Neuronal stem cell (in vitro differentiated cells): ENCODE data around the gene CACNA1C.

Experiments
- DNase-seq: peaks from one replicate; pipeline ENCODE4 v3.0.0-alpha.2; 2013; ENCODE audit warnings: low spot score
- H2AFZ ChIP-seq: one replicate; pipeline ENCODE4 v1.6.1; 2013; ENCODE audit warnings: mild to moderate bottlenecking, low read length, inconsistent platforms
- H2AK5ac ChIP-seq: 2 replicates; pipeline ENCODE4 v1.6.1; 2013; ENCODE audit warnings: low read depth, mild to moderate bottlenecking, inconsistent platforms, low read length, moderate library complexity, mixed read lengths
- H2BK120ac ChIP-seq: 2 replicates; pipeline ENCODE4 v1.6.1; 2013; ENCODE audit warnings: low read depth, mild to moderate bottlenecking, inconsistent platforms, low read length, moderate library complexity, mixed read lengths
- H2BK12ac ChIP-seq: one replicate; pipeline ENCODE4 v1.6.1; 2013; ENCODE audit warnings: low read length, inconsistent platforms
- H2BK15ac ChIP-seq: 2 replicates; pipeline ENCODE4 v1.6.1; 2013; ENCODE audit warnings: mild to moderate bottlenecking, low read length, inconsistent platforms, mixed read lengths
- H2BK5ac ChIP-seq: one replicate; pipeline ENCODE4 v1.6.1; 2013; ENCODE audit warnings: inconsistent platforms, mild to moderate bottlenecking, low read length, moderate library complexity
- H3K14ac ChIP-seq: one replicate; pipeline ENCODE4 v1.6.1; 2013; ENCODE audit warnings: low read length, inconsistent platforms
- H3K18ac ChIP-seq: 2 replicates; pipeline ENCODE4 v1.6.1; 2013; ENCODE audit warnings: low read length, inconsistent platforms
- H3K23ac ChIP-seq: 2 replicates; pipeline ENCODE4 v1.6.1; 2013; ENCODE audit warnings: low read depth, mild to moderate bottlenecking, mixed read lengths, low read length, inconsistent platforms; ENCODE audit not compliant: poor library complexity
- H3K27ac ChIP-seq: replicated peaks from 3 replicates; pipeline ENCODE4 v1.5.1; 2013; ENCODE audit warnings: low read length, inconsistent platforms
- H3K27me3 ChIP-seq, 3 experiments: 2 replicates each; pipeline ENCODE4 v1.6.1; 2013; ENCODE audit warnings: low read length in 3 of 3, mild to moderate bottlenecking in 2 of 3, inconsistent platforms in 1 of 3, low read depth in 1 of 3, mixed read lengths in 1 of 3, moderate library complexity in 1 of 3; ENCODE audit not compliant: control insufficient read depth in 3 of 3, insufficient read depth in 3 of 3
- H3K36me3 ChIP-seq, 2 donors: replicated peaks in 1 of 2; 2 replicates each; pipeline ENCODE4 v1.6.1; 2013; ENCODE audit warnings: low read length in 2 of 2; ENCODE audit not compliant: control insufficient read depth in 2 of 2, insufficient read depth in 2 of 2
- H3K4ac ChIP-seq: 2 replicates; pipeline ENCODE4 v1.6.1; 2013; ENCODE audit warnings: inconsistent platforms, mild to moderate bottlenecking, low read length, moderate library complexity
- H3K4me1 ChIP-seq, 2 donors: 1 replicate in 1 of 2; 2 replicates in 1 of 2; pipeline ENCODE4 v1.6.1; 2013; ENCODE audit warnings: low read length in 2 of 2, low read depth in 1 of 2; ENCODE audit not compliant: control insufficient read depth in 2 of 2, insufficient read depth in 1 of 2
- H3K4me2 ChIP-seq: one replicate; pipeline ENCODE4 v1.6.1; 2013; ENCODE audit warnings: mild to moderate bottlenecking, low read length, inconsistent platforms; ENCODE audit not compliant: insufficient read depth, poor library complexity, severe bottlenecking
- H3K4me3 ChIP-seq, 2 donors: 2 replicates each; pipeline ENCODE4 v1.5.1; 2013; ENCODE audit warnings: low read length in 2 of 2, mild to moderate bottlenecking in 2 of 2, inconsistent platforms in 1 of 2, moderate library complexity in 1 of 2
- H3K79me1 ChIP-seq: one replicate; pipeline ENCODE4 v1.6.1; 2013; ENCODE audit warnings: low read depth, mild to moderate bottlenecking, inconsistent platforms, low read length, moderate library complexity
- H3K9ac ChIP-seq: one replicate; pipeline ENCODE4 v1.6.1; 2013; ENCODE audit warnings: mild to moderate bottlenecking, low read depth, low read length, inconsistent platforms; ENCODE audit not compliant: poor library complexity
- H3K9me3 ChIP-seq, 2 donors: replicated peaks in 1 of 2; 2 replicates each; pipeline versions ENCODE3 to v1.6.1; 2013; ENCODE audit warnings: low read length in 2 of 2, mild to moderate bottlenecking in 2 of 2, inconsistent platforms in 1 of 2, low read depth in 1 of 2, mixed read lengths in 1 of 2, moderate library complexity in 1 of 2; ENCODE audit not compliant: control insufficient read depth in 2 of 2, insufficient read depth in 1 of 2
- H4K8ac ChIP-seq: one replicate; pipeline ENCODE4 v1.6.1; 2013; ENCODE audit warnings: low read depth, mild to moderate bottlenecking, inconsistent platforms, low read length, moderate library complexity
- H4K91ac ChIP-seq: one replicate; pipeline ENCODE4 v1.6.1; 2013; ENCODE audit warnings: low read length, low read depth, mild to moderate bottlenecking, inconsistent platforms; ENCODE audit not compliant: poor library complexity
- WGBS, 2 donors: extraction: QIAGEN DNeasy Blood & Tissue Kit; methylation state at CpG; one replicate each; pipeline ENCODE4 v1.1.7; 2013; ENCODE audit warnings: missing lambda C conversion rate in 2 of 2, mixed read lengths in 1 of 2; ENCODE audit not compliant: insufficient read length in 2 of 2, insufficient replicate concordance in 1 of 2; ENCODE audit errors: extremely low coverage in 2 of 2; 5-methylcytosine and 5-hydroxymethylcytosine counted together

Gene CACNA1C

GRCh38 chr12:2673966-2674810 lies 621.4 kb downstream of the CACNA1C start:
- Histone ChIP-seq H2AK5ac (peak overlapping the region; percentile 35), H2BK12ac (no peak overlapping the region), H3K9me3 (peaks cover 0 to 2% of the 10 kb centered on the region in 2 donors), H3K18ac (peak overlapping the region; percentile 73), H3K36me3 (no peaks in the 10 kb centered on the region), H2AFZ (no peak overlapping the region), H2BK120ac (peak overlapping the region; percentile 53), H2BK5ac (peak overlapping the region; percentile 47), H3K14ac (no peak overlapping the region), H3K27me3 (no peaks in the 10 kb centered on the region), H3K23ac (peak overlapping the region; percentile 25), H4K91ac (no peak overlapping the region), H3K4me1 (peaks cover 0 to 3% of the 10 kb centered on the region in 2 donors), H3K4me3 (no peak overlapping the region), H3K4ac (no peak overlapping the region), H3K9ac (no peak overlapping the region), H3K27ac (no peak overlapping the region), H4K8ac (peak overlapping the region; percentile 94), H3K4me2 (no peak overlapping the region), H3K79me1 (no peaks in the 10 kb centered on the region), H2BK15ac (peak overlapping the region; percentile 30)
- WGBS, 2 donors: no CpG with 5 or more reads among the region's 18 CpGs
- no peak for DNase-seq

GRCh38 chr12:2675776-2676175 lies 623.0 kb downstream of the CACNA1C start:
- Histone ChIP-seq H2BK12ac (no peak overlapping the region), H4K8ac (no peak overlapping the region), H3K18ac (no peak overlapping the region), H3K27ac (no peak overlapping the region), H3K9ac (no peak overlapping the region), H3K79me1 (no peaks in the 10 kb centered on the region), H3K36me3 (no peaks in the 10 kb centered on the region), H2AFZ (no peak overlapping the region), H3K27me3 (no peaks in the 10 kb centered on the region), H2BK5ac (no peak overlapping the region), H4K91ac (no peak overlapping the region), H3K14ac (no peak overlapping the region), H3K9me3 (peaks cover 0 to 2% of the 10 kb centered on the region in 2 donors), H3K23ac (no peak overlapping the region), H3K4me2 (no peak overlapping the region), H3K4me3 (no peak overlapping the region), H2BK15ac (no peak overlapping the region), H2BK120ac (no peak overlapping the region), H3K4ac (no peak overlapping the region), H3K4me1 (peaks cover 0 to 3% of the 10 kb centered on the region in 2 donors), H2AK5ac (no peak overlapping the region)
- no peak for DNase-seq
- WGBS, 2 donors: no CpG with 5 or more reads among the region's 6 CpGs

DNA sequence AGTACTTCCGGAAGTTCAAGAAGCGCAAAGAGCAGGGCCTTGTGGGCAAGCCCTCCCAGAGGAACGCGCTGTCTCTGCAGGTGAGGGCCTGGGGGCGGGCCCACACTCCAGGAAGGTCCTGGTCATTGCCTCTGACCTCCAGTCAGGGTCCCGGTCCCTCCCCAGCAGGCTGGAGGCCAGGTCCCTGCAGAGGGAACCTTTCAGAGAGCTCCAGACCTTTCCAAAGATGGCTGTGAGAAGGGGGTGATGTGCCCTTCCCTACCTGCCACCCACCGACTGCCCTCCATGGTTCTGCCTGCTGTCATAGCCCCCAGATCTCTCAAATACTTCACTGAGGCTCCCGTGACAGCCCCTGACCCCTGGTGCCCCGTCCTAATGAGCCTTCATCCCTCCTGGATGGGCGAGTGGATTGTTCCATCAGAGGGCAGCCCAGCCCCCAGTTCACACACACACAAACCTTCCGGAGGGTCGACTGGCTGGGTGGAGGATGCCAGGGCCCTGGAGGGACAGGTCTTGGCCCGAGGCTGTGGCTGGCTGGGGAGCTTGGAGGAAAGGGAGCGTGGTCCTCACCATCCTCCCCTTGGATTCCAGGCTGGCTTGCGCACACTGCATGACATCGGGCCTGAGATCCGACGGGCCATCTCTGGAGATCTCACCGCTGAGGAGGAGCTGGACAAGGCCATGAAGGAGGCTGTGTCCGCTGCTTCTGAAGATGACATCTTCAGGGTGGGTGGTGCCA lies 624.5 kb downstream of the CACNA1C start:
- Histone ChIP-seq H3K4ac (no peak overlapping the region), H2BK5ac (no peak overlapping the region), H3K27ac (no peak overlapping the region), H3K4me3 (no peak overlapping the region), H3K9me3 (peaks cover 0 to 2% of the 10 kb centered on the region in 2 donors), H3K14ac (no peak overlapping the region), H3K36me3 (no peaks in the 10 kb centered on the region), H4K91ac (no peak overlapping the region), H3K27me3 (no peaks in the 10 kb centered on the region), H2BK120ac (no peak overlapping the region), H3K23ac (no peak overlapping the region), H2AFZ (no peak overlapping the region), H2AK5ac (no peak overlapping the region), H3K4me2 (no peak overlapping the region), H3K79me1 (no peaks in the 10 kb centered on the region), H3K9ac (peak overlapping the region; percentile 7), H2BK15ac (peak overlapping the region; percentile 6), H2BK12ac (peak overlapping the region; percentile 79), H4K8ac (no peak overlapping the region), H3K18ac (peak overlapping the region; percentile 44), H3K4me1 (peaks cover 0 to 15% of the 10 kb centered on the region in 2 donors)
- no peak for DNase-seq
- WGBS, 2 donors: no CpG with 5 or more reads among the region's 20 CpGs

DNA sequence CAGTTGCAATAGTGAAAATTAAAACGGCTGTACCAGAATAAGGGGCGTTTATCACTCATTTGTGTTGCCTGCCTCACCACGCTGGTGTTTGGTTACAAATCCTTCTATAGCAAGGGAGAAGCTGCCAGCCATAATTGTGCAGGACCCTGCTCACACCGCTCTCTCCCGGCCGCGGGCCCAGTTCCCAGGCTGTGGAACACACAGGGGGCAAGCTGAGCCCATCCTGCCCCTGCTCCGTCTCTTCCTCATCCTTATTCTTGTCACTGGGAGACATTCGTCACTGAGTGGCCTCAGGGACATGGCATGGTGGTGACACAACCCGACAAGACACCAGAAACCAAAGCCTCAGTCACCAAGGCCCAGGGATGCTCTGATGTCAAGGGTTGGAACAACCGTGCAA lies 625.6 kb downstream of the CACNA1C start:
- Histone ChIP-seq H2BK12ac (no peak overlapping the region), H3K4ac (no peak overlapping the region), H2BK15ac (peak overlapping the region; percentile 56), H3K23ac (no peak overlapping the region), H2AK5ac (no peak overlapping the region), H3K27ac (no peak overlapping the region), H3K4me1 (peaks cover 0 to 15% of the 10 kb centered on the region in 2 donors), H3K9ac (no peak overlapping the region), H3K4me2 (no peak overlapping the region), H2BK5ac (no peak overlapping the region), H3K79me1 (no peaks in the 10 kb centered on the region), H3K9me3 (peaks cover 0 to under 1% of the 10 kb centered on the region in 2 donors), H3K36me3 (no peaks in the 10 kb centered on the region), H3K14ac (peak overlapping the region; percentile 3), H3K27me3 (no peaks in the 10 kb centered on the region), H3K18ac (peak overlapping the region; percentile 38), H2BK120ac (no peak overlapping the region), H4K91ac (no peak overlapping the region), H3K4me3 (no peak overlapping the region), H4K8ac (no peak overlapping the region), H2AFZ (no peak overlapping the region)
- DNase-seq: no peak
- WGBS, 2 donors: no CpG with 5 or more reads among the region's 11 CpGs
